WTC11 (cell line): ENCODE measurements around the gene AP5B1.

ENCODE experiments used
- ATF2 ChIP-seq: sonication (generic); formaldehyde crosslinking; IDR thresholded peaks from 2 replicates; pipeline ENCODE4 v1.8.1; 2022; ENCODE audit warnings: low read depth, missing genetic modification reagents, borderline replicate concordance
- CTCF ChIP-seq: fragments of 200-600 bp; IDR thresholded peaks from 2 replicates; pipeline ENCODE4 v1.8.0; 2022; ENCODE audit warnings: antibody characterized with exemption
- FOXP4 ChIP-seq: sonication (generic); formaldehyde crosslinking; IDR thresholded peaks from 2 replicates; pipeline ENCODE4 v1.8.0; 2022; ENCODE audit warnings: mild to moderate bottlenecking, missing genetic modification reagents
- IRF2 ChIP-seq: sonication (generic); formaldehyde crosslinking; IDR thresholded peaks from 2 replicates; pipeline ENCODE4 v1.8.0; 2022; ENCODE audit warnings: low read depth, missing genetic modification reagents, borderline replicate concordance
- JUN ChIP-seq: sonication (generic); formaldehyde crosslinking; IDR thresholded peaks from 2 replicates; pipeline ENCODE4 v1.8.0; 2023; ENCODE audit warnings: mild to moderate bottlenecking, missing genetic modification reagents
- MXD4 ChIP-seq: fragments of 250-450 bp; sonication (Bioruptor Pico); IDR thresholded peaks from 2 replicates; pipeline ENCODE4 v1.8.0; 2021; ENCODE audit warnings: mild to moderate bottlenecking, moderate library complexity, borderline replicate concordance
- NR3C1 ChIP-seq: sonication (generic); formaldehyde crosslinking; conservative IDR thresholded peaks from 2 replicates; pipeline ENCODE4 v1.8.1; 2023; ENCODE audit warnings: low read depth, mild to moderate bottlenecking, missing genetic modification reagents
- TEAD4 ChIP-seq: sonication (generic); formaldehyde crosslinking; IDR thresholded peaks from 2 replicates; pipeline ENCODE4 v1.8.0; 2022; ENCODE audit warnings: mild to moderate bottlenecking, missing genetic modification reagents
- ZNF423 ChIP-seq: fragments of 250-450 bp; sonication (Bioruptor Pico); IDR thresholded peaks from 2 replicates; pipeline ENCODE4 v2.1.2; 2022; ENCODE audit warnings: mild to moderate bottlenecking, moderate library complexity

GRCh38 chr11:65726660-65727059, 54.1 kb downstream of the AP5B1 start:
- TF ChIP-seq IRF2 (CRISPR knock-in tag) (no peak), FOXP4 (CRISPR knock-in tag) (no peak), CTCF (no peak; the same call in 1 of the 2 replicates), JUN (no peak), TEAD4 (CRISPR knock-in tag) (no peak), NR3C1 (CRISPR knock-in tag) (no peak), ZNF423 (CRISPR knock-in tag) (no peak), ATF2 (CRISPR knock-in tag) (no peak), MXD4 (CRISPR knock-in tag) (no peak)
